WTC11 (cell line): ENCODE results near the gene AATK. TPM values are rescaled to one million over a fixed set of nuclear protein-coding genes. Genes with fewer than 3 reads are reported as not detected.

Source experiments
- ATAC-seq: fragments of 200-7000 bp; cut with Tn5 transposase; 2 replicates; pipeline ENCODE4 v1.10.0; 2021; ENCODE audit warnings: mild to moderate bottlenecking, moderate library complexity
- CTCF ChIA-PET: fragments of 300-600 bp; sonication (Branson Sonifier 250); formaldehyde crosslinking; loops from one replicate; lab custom pipeline; 2021; ENCODE audit warnings: antibody characterized with exemption; lab: Charles Lee
- POLR2A ChIA-PET: fragments of 350-600 bp; sonication (Branson Sonifier 250); formaldehyde crosslinking; loops from one replicate; lab custom pipeline; 2021; ENCODE audit warnings: antibody characterized with exemption; lab: Charles Lee
- DNase-seq: peaks from one replicate; pipeline ENCODE4 v3.0.0; 2021; ENCODE audit warnings: low spot score
- H3K27ac Mint-ChIP-seq: 2 replicates; pipeline ENCODE4 v1.8.0; 2021; ENCODE audit warnings: mixed read lengths
- H3K27me3 Mint-ChIP-seq: 2 replicates; pipeline ENCODE4 v1.8.0; 2021; ENCODE audit warnings: low read depth, mild to moderate bottlenecking, moderate library complexity, mixed read lengths
- H3K36me3 Mint-ChIP-seq: 2 replicates; pipeline ENCODE4 v1.8.0; 2021; ENCODE audit warnings: mixed read lengths
- H3K4me1 Mint-ChIP-seq: 2 replicates; pipeline ENCODE4 v1.8.0; 2022; ENCODE audit warnings: mixed read lengths
- H3K4me3 Mint-ChIP-seq: 2 replicates; pipeline ENCODE4 v1.8.0; 2021; ENCODE audit warnings: mild to moderate bottlenecking, moderate library complexity, mixed read lengths
- H3K9me3 Mint-ChIP-seq: 2 replicates; pipeline ENCODE4 v1.8.0; 2021; ENCODE audit warnings: mixed read lengths
- ATF1 ChIP-seq: sonication (generic); formaldehyde crosslinking; IDR thresholded peaks from 2 replicates; pipeline ENCODE4 v1.8.1; 2023; ENCODE audit warnings: mild to moderate bottlenecking, moderate library complexity, missing genetic modification reagents
- CREB1 ChIP-seq: sonication (generic); formaldehyde crosslinking; IDR thresholded peaks from 2 replicates; pipeline ENCODE4 v1.8.0; 2023; ENCODE audit warnings: mild to moderate bottlenecking, missing genetic modification reagents
- ESRRA ChIP-seq: sonication (generic); formaldehyde crosslinking; IDR thresholded peaks from 2 replicates; pipeline ENCODE4 v1.8.1; 2022; ENCODE audit warnings: mild to moderate bottlenecking, missing genetic modification reagents, borderline replicate concordance
- GABPB1 ChIP-seq: sonication (generic); formaldehyde crosslinking; IDR thresholded peaks from 2 replicates; pipeline ENCODE4 v1.8.1; 2023; ENCODE audit warnings: mild to moderate bottlenecking, missing genetic modification reagents
- JAZF1 ChIP-seq: fragments of 250-450 bp; sonication (Bioruptor Pico); IDR thresholded peaks from 2 replicates; pipeline ENCODE4 v1.9.0; 2021; ENCODE audit warnings: moderate library complexity, mild to moderate bottlenecking, inconsistent platforms
- NFE2L1 ChIP-seq: sonication (generic); formaldehyde crosslinking; IDR thresholded peaks from 2 replicates; pipeline ENCODE4 v1.8.1; 2023; ENCODE audit warnings: missing genetic modification reagents
- NR2C2 ChIP-seq: sonication (generic); formaldehyde crosslinking; IDR thresholded peaks from 2 replicates; pipeline ENCODE4 v1.8.0; 2022; ENCODE audit warnings: mild to moderate bottlenecking, missing genetic modification reagents
- RELA ChIP-seq: sonication (generic); formaldehyde crosslinking; IDR thresholded peaks from 2 replicates; pipeline ENCODE4 v1.8.1; 2022; ENCODE audit warnings: missing genetic modification reagents, mild to moderate bottlenecking, borderline replicate concordance
- RORB ChIP-seq: fragments of 250-450 bp; sonication (Bioruptor Pico); IDR thresholded peaks from 2 replicates; pipeline ENCODE4 v1.9.0; 2021; ENCODE audit warnings: mild to moderate bottlenecking
- SMAD4 ChIP-seq: sonication (generic); formaldehyde crosslinking; IDR thresholded peaks from 2 replicates; pipeline ENCODE4 v1.8.0; 2022; ENCODE audit warnings: mild to moderate bottlenecking, missing genetic modification reagents
- ZBTB21 ChIP-seq: sonication (generic); formaldehyde crosslinking; IDR thresholded peaks from 2 replicates; pipeline ENCODE4 v1.8.1; 2023; ENCODE audit warnings: mild to moderate bottlenecking, missing genetic modification reagents, borderline replicate concordance
- ZNF121 ChIP-seq: sonication (generic); formaldehyde crosslinking; IDR thresholded peaks from 2 replicates; pipeline ENCODE4 v1.8.0; 2023; ENCODE audit warnings: missing genetic modification reagents
- ZNF138 ChIP-seq: sonication (generic); formaldehyde crosslinking; conservative IDR thresholded peaks from 2 replicates; pipeline ENCODE4 v1.8.1; 2022; ENCODE audit warnings: mild to moderate bottlenecking, moderate library complexity, missing genetic modification reagents
- total RNA-seq: library from RNA; stranded (reverse); gene quantifications from 3 replicates; pipeline ENCODE4 v1.2.3, GENCODE V29; 2021
- TF ChIP-seq, protein P1 (sequence below): fragments of 250-450 bp; sonication (Bioruptor Pico); IDR thresholded peaks from 2 replicates; pipeline ENCODE4 v1.9.0; 2021; ENCODE audit warnings: mild to moderate bottlenecking, borderline replicate concordance
- TF ChIP-seq, protein P2 (sequence below): sonication (generic); formaldehyde crosslinking; IDR thresholded peaks from 2 replicates; pipeline ENCODE4 v1.8.1; 2022; ENCODE audit warnings: mild to moderate bottlenecking, missing genetic modification reagents, moderate library complexity, borderline replicate concordance
- TF ChIP-seq, protein P3 (sequence below): sonication (generic); formaldehyde crosslinking; IDR thresholded peaks from 2 replicates; pipeline ENCODE4 v1.8.1; 2022; ENCODE audit warnings: low read depth, missing genetic modification reagents, borderline replicate concordance
- TF ChIP-seq, protein P4 (sequence below): sonication (generic); formaldehyde crosslinking; IDR thresholded peaks from 2 replicates; pipeline ENCODE4 v1.8.1; 2023; ENCODE audit warnings: mild to moderate bottlenecking, missing genetic modification reagents
- TF ChIP-seq, protein P5 (sequence below): sonication (generic); formaldehyde crosslinking; IDR thresholded peaks from 2 replicates; pipeline ENCODE4 v1.8.1; 2023; ENCODE audit warnings: mild to moderate bottlenecking, missing genetic modification reagents, borderline replicate concordance
- TF ChIP-seq, protein P6 (sequence below): sonication (generic); formaldehyde crosslinking; IDR thresholded peaks from 2 replicates; pipeline ENCODE4 v1.8.0; 2022; ENCODE audit warnings: missing genetic modification reagents
- TF ChIP-seq, protein P7 (sequence below): sonication (generic); formaldehyde crosslinking; IDR thresholded peaks from 2 replicates; pipeline ENCODE4 v1.8.1; 2023; ENCODE audit warnings: mild to moderate bottlenecking, missing genetic modification reagents, moderate library complexity

The AATK gene
- total RNA-seq, 1 experiment from 2014 or later, result 2.9 TPM

DNA sequence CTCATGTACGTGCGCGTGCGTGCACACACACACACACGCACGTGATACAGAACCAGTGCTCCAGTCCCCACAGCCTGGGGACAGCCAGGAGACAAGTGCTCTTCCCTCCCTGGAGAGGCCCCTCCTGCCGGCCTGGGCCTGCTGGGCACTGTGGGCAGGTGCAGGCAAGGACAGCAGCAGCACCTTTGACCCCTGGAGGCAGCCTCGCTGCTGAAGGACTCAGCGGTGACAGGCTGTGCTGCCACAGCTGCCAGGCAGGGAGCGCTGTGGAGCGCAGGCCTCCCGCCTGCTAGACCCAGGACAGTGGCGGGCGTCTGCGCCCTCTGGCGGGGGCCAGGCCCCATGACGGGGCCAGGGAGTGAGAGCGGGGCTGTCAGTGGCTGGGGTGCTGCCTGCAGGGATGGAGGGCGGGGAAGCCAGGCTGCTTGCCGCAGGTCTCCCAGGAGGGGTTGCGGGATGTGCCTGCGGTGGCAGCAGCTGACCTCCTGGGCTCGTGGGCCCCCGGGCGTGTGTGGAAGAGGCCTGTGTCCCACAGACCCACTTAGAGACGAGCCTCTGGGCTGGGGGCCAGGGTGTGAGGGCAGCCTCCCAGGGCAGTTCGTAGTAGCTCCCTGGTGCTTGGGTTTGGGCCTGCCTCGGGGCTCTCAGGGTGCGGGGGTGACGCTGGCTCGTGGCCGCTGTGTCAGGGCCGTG, 64.3 kb downstream of the AATK start:
- Mint-ChIP-seq H3K4me1 (peaks cover under 1% of the 10 kb centered on the region), H3K27ac (no peak overlapping the region), H3K27me3 (no peaks in the 10 kb centered on the region), H3K4me3 (no peak overlapping the region), H3K36me3 (no peaks in the 10 kb centered on the region), H3K9me3 (no peaks in the 10 kb centered on the region)
- ATAC-seq (peak; percentile 97), DNase-seq (peak; percentile 96)
- CTCF ChIA-PET, result interaction anchor here (0.6 to 2.0 kb wide), 42 partner anchors 8 to 233 kb away, joined by 3 to 30 read pairs (median 4); partner anchors contain the start of genes CEP131, CHMP6, NDUFAF8 and TEPSIN
- POLR2A ChIA-PET, result no interaction called here
- TF ChIP-seq ZNF121, result no peak
- no peak for TF ChIP-seq ZBTB21 (CRISPR knock-in tag)
- TF ChIP-seq NFE2L1, result no peak
- TF ChIP-seq NR2C2 (CRISPR knock-in tag), result no peak
- TF ChIP-seq JAZF1 (CRISPR knock-in tag), result no peak
- TF ChIP-seq, protein P1, sequence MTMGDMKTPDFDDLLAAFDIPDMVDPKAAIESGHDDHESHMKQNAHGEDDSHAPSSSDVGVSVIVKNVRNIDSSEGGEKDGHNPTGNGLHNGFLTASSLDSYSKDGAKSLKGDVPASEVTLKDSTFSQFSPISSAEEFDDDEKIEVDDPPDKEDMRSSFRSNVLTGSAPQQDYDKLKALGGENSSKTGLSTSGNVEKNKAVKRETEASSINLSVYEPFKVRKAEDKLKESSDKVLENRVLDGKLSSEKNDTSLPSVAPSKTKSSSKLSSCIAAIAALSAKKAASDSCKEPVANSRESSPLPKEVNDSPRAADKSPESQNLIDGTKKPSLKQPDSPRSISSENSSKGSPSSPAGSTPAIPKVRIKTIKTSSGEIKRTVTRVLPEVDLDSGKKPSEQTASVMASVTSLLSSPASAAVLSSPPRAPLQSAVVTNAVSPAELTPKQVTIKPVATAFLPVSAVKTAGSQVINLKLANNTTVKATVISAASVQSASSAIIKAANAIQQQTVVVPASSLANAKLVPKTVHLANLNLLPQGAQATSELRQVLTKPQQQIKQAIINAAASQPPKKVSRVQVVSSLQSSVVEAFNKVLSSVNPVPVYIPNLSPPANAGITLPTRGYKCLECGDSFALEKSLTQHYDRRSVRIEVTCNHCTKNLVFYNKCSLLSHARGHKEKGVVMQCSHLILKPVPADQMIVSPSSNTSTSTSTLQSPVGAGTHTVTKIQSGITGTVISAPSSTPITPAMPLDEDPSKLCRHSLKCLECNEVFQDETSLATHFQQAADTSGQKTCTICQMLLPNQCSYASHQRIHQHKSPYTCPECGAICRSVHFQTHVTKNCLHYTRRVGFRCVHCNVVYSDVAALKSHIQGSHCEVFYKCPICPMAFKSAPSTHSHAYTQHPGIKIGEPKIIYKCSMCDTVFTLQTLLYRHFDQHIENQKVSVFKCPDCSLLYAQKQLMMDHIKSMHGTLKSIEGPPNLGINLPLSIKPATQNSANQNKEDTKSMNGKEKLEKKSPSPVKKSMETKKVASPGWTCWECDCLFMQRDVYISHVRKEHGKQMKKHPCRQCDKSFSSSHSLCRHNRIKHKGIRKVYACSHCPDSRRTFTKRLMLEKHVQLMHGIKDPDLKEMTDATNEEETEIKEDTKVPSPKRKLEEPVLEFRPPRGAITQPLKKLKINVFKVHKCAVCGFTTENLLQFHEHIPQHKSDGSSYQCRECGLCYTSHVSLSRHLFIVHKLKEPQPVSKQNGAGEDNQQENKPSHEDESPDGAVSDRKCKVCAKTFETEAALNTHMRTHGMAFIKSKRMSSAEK (CRISPR knock-in tag), result no peak
- TF ChIP-seq, protein P2, sequence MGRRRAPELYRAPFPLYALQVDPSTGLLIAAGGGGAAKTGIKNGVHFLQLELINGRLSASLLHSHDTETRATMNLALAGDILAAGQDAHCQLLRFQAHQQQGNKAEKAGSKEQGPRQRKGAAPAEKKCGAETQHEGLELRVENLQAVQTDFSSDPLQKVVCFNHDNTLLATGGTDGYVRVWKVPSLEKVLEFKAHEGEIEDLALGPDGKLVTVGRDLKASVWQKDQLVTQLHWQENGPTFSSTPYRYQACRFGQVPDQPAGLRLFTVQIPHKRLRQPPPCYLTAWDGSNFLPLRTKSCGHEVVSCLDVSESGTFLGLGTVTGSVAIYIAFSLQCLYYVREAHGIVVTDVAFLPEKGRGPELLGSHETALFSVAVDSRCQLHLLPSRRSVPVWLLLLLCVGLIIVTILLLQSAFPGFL (CRISPR knock-in tag), result no peak
- TF ChIP-seq SMAD4, result no peak
- TF ChIP-seq, protein P3, sequence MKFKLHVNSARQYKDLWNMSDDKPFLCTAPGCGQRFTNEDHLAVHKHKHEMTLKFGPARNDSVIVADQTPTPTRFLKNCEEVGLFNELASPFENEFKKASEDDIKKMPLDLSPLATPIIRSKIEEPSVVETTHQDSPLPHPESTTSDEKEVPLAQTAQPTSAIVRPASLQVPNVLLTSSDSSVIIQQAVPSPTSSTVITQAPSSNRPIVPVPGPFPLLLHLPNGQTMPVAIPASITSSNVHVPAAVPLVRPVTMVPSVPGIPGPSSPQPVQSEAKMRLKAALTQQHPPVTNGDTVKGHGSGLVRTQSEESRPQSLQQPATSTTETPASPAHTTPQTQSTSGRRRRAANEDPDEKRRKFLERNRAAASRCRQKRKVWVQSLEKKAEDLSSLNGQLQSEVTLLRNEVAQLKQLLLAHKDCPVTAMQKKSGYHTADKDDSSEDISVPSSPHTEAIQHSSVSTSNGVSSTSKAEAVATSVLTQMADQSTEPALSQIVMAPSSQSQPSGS (CRISPR knock-in tag), result no peak
- TF ChIP-seq, protein P4, sequence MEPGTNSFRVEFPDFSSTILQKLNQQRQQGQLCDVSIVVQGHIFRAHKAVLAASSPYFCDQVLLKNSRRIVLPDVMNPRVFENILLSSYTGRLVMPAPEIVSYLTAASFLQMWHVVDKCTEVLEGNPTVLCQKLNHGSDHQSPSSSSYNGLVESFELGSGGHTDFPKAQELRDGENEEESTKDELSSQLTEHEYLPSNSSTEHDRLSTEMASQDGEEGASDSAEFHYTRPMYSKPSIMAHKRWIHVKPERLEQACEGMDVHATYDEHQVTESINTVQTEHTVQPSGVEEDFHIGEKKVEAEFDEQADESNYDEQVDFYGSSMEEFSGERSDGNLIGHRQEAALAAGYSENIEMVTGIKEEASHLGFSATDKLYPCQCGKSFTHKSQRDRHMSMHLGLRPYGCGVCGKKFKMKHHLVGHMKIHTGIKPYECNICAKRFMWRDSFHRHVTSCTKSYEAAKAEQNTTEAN (CRISPR knock-in tag), result no peak
- 0 out of 2 replicates have a peak, but pooled peaks have one; percentile 44 for TF ChIP-seq ESRRA (CRISPR knock-in tag)
- TF ChIP-seq, protein P5, sequence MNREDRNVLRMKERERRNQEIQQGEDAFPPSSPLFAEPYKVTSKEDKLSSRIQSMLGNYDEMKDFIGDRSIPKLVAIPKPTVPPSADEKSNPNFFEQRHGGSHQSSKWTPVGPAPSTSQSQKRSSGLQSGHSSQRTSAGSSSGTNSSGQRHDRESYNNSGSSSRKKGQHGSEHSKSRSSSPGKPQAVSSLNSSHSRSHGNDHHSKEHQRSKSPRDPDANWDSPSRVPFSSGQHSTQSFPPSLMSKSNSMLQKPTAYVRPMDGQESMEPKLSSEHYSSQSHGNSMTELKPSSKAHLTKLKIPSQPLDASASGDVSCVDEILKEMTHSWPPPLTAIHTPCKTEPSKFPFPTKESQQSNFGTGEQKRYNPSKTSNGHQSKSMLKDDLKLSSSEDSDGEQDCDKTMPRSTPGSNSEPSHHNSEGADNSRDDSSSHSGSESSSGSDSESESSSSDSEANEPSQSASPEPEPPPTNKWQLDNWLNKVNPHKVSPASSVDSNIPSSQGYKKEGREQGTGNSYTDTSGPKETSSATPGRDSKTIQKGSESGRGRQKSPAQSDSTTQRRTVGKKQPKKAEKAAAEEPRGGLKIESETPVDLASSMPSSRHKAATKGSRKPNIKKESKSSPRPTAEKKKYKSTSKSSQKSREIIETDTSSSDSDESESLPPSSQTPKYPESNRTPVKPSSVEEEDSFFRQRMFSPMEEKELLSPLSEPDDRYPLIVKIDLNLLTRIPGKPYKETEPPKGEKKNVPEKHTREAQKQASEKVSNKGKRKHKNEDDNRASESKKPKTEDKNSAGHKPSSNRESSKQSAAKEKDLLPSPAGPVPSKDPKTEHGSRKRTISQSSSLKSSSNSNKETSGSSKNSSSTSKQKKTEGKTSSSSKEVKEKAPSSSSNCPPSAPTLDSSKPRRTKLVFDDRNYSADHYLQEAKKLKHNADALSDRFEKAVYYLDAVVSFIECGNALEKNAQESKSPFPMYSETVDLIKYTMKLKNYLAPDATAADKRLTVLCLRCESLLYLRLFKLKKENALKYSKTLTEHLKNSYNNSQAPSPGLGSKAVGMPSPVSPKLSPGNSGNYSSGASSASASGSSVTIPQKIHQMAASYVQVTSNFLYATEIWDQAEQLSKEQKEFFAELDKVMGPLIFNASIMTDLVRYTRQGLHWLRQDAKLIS (CRISPR knock-in tag), result no peak
- no peak for TF ChIP-seq RELA
- no peak for TF ChIP-seq ZNF138 (CRISPR knock-in tag)
- TF ChIP-seq ATF1 (CRISPR knock-in tag), result no peak
- TF ChIP-seq, protein P6, sequence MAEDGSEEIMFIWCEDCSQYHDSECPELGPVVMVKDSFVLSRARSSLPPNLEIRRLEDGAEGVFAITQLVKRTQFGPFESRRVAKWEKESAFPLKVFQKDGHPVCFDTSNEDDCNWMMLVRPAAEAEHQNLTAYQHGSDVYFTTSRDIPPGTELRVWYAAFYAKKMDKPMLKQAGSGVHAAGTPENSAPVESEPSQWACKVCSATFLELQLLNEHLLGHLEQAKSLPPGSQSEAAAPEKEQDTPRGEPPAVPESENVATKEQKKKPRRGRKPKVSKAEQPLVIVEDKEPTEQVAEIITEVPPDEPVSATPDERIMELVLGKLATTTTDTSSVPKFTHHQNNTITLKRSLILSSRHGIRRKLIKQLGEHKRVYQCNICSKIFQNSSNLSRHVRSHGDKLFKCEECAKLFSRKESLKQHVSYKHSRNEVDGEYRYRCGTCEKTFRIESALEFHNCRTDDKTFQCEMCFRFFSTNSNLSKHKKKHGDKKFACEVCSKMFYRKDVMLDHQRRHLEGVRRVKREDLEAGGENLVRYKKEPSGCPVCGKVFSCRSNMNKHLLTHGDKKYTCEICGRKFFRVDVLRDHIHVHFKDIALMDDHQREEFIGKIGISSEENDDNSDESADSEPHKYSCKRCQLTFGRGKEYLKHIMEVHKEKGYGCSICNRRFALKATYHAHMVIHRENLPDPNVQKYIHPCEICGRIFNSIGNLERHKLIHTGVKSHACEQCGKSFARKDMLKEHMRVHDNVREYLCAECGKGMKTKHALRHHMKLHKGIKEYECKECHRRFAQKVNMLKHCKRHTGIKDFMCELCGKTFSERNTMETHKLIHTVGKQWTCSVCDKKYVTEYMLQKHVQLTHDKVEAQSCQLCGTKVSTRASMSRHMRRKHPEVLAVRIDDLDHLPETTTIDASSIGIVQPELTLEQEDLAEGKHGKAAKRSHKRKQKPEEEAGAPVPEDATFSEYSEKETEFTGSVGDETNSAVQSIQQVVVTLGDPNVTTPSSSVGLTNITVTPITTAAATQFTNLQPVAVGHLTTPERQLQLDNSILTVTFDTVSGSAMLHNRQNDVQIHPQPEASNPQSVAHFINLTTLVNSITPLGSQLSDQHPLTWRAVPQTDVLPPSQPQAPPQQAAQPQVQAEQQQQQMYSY, result no peak
- no peak for TF ChIP-seq RORB (CRISPR knock-in tag)
- peak; percentile 85; the same call in 1 of the 2 replicates for TF ChIP-seq GABPB1 (CRISPR knock-in tag)
- no peak for TF ChIP-seq CREB1 (CRISPR knock-in tag)
- TF ChIP-seq, protein P7, sequence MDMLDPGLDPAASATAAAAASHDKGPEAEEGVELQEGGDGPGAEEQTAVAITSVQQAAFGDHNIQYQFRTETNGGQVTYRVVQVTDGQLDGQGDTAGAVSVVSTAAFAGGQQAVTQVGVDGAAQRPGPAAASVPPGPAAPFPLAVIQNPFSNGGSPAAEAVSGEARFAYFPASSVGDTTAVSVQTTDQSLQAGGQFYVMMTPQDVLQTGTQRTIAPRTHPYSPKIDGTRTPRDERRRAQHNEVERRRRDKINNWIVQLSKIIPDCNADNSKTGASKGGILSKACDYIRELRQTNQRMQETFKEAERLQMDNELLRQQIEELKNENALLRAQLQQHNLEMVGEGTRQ (CRISPR knock-in tag), result no peak
